Right hindlimb (tissue), 1 donor: ENCODE results near the gene CTNNA1.

Source experiments
- DNase-seq: peaks from one replicate; pipeline ENCODE4 v3.0.0-alpha.2; 2018

CTNNA1 gene

GRCh38 chr5:138954257-138955012, 201.2 kb downstream of the CTNNA1 start:
- DNase-seq, result no peak

- DNase-seq, result peak; percentile 79
Measured at GRCh38 chr5:138955013-138955660, 201.9 kb downstream of the CTNNA1 start.

- DNase-seq, result no peak
Measured at GRCh38 chr5:138955671-138956295, 202.6 kb downstream of the CTNNA1 start.

GRCh38 chr5:138956801-138957200, 203.6 kb downstream of the CTNNA1 start:
- no peak for DNase-seq

- DNase-seq, result no peak
Measured at GRCh38 chr5:138960145-138960692, 207.0 kb downstream of the CTNNA1 start.

- no peak for DNase-seq
Measured at GRCh38 chr5:138961221-138961620, 208.0 kb downstream of the CTNNA1 start.

GRCh38 chr5:138961729-138962128, 208.5 kb downstream of the CTNNA1 start:
- no peak for DNase-seq

- no peak for DNase-seq
Measured at GRCh38 chr5:138962614-138963370, 209.6 kb downstream of the CTNNA1 start.

GRCh38 chr5:138963763-138964371, 210.6 kb downstream of the CTNNA1 start:
- no peak for DNase-seq

- no peak for DNase-seq
Measured at GRCh38 chr5:138964647-138965201, 211.5 kb downstream of the CTNNA1 start.

GRCh38 chr5:138965626-138966025, 212.4 kb downstream of the CTNNA1 start:
- DNase-seq, result no peak

GRCh38 chr5:138966236-138966985, 213.2 kb downstream of the CTNNA1 start:
- DNase-seq, result no peak

- DNase-seq, result no peak
Measured at GRCh38 chr5:138967791-138968448, 214.7 kb downstream of the CTNNA1 start.

GRCh38 chr5:138968601-138969000, 215.4 kb downstream of the CTNNA1 start:
- no peak for DNase-seq

- DNase-seq, result no peak
Measured at GRCh38 chr5:138969323-138970002, 216.2 kb downstream of the CTNNA1 start.

- DNase-seq, result no peak
Measured at GRCh38 chr5:138972230-138972629, 219.0 kb downstream of the CTNNA1 start.

- no peak for DNase-seq
Measured at GRCh38 chr5:138972836-138973235, 219.6 kb downstream of the CTNNA1 start.

GRCh38 chr5:138974227-138975063, 221.2 kb downstream of the CTNNA1 start:
- peak; percentile 54 for DNase-seq
